RWPE2 (cell line): ENCODE results near the gene CHST11.

Experiments used
- ATAC-seq: fragments of 200-7000 bp; cut with Tn5 transposase; 3 replicates; pipeline ENCODE4 v1.9.1; 2021; ENCODE audit warnings: low read depth
- DNase-seq: peaks from one replicate; pipeline ENCODE4 v3.0.0-alpha.2; 2020; ENCODE audit warnings: low spot score
- H3K27ac ChIP-seq: fragments of 450-650 bp; 2 replicates; pipeline ENCODE4 v1.5.1; 2017; ENCODE audit warnings: mild to moderate bottlenecking; ENCODE audit not compliant: poor library complexity, severe bottlenecking
- H3K27me3 ChIP-seq: fragments of 250-450 bp; sonication (Bioruptor Pico); 2 replicates; pipeline ENCODE4 v1.5.1; 2021; ENCODE audit warnings: mild to moderate bottlenecking, moderate library complexity; ENCODE audit not compliant: insufficient read depth, poor library complexity, severe bottlenecking
- H3K36me3 ChIP-seq: fragments of 250-450 bp; sonication (Bioruptor Pico); 2 replicates; pipeline ENCODE4 v1.5.1; 2020; ENCODE audit warnings: low read depth, mild to moderate bottlenecking, moderate library complexity
- H3K4me1 ChIP-seq: fragments of 250-450 bp; sonication (Bioruptor Pico); 2 replicates; pipeline ENCODE4 v1.5.1; 2021; ENCODE audit warnings: mild to moderate bottlenecking, moderate library complexity; ENCODE audit not compliant: insufficient read depth, poor library complexity, severe bottlenecking
- H3K4me3 ChIP-seq: fragments of 250-450 bp; sonication (Bioruptor Pico); 2 replicates; pipeline ENCODE4 v1.5.1; 2021; ENCODE audit warnings: mild to moderate bottlenecking, moderate library complexity; ENCODE audit not compliant: severe bottlenecking
- H3K9me3 ChIP-seq: fragments of 250-450 bp; sonication (Bioruptor Pico); 2 replicates; pipeline ENCODE4 v1.5.1; 2021; ENCODE audit warnings: mild to moderate bottlenecking, moderate library complexity; ENCODE audit not compliant: severe bottlenecking
- CTCF ChIP-seq: fragments of 450-650 bp; IDR thresholded peaks from one replicate; pipeline ENCODE4 v1.5.1; 2017; ENCODE audit warnings: mild to moderate bottlenecking, moderate library complexity; ENCODE audit not compliant: poor library complexity, severe bottlenecking

Gene CHST11

GRCh38 chr12:104652358-104652757 lies 195.6 kb downstream of the CHST11 start:
- Histone ChIP-seq H3K4me1 (no peaks in the 10 kb centered on the region), H3K27me3 (no peaks in the 10 kb centered on the region), H3K36me3 (no peaks in the 10 kb centered on the region), H3K9me3 (no peaks in the 10 kb centered on the region), H3K4me3 (no peak overlapping the region), H3K27ac (no peak overlapping the region)
- DNase-seq = no peak
- ATAC-seq = no peak
- TF ChIP-seq CTCF = no peak

- no peaks in the 10 kb centered on the region for H3K36me3 ChIP-seq
- no peaks in the 10 kb centered on the region for H3K27me3 ChIP-seq
- no peaks in the 10 kb centered on the region for H3K9me3 ChIP-seq
- ATAC-seq (no peak), DNase-seq (no peak)
- no peak overlapping the region for H3K27ac ChIP-seq
- no peak for TF ChIP-seq CTCF
- no peak overlapping the region for H3K4me3 ChIP-seq
- no peaks in the 10 kb centered on the region for H3K4me1 ChIP-seq
These were observed 196.2 kb downstream of the CHST11 start for GRCh38 chr12:104652910-104653309.

- Histone ChIP-seq H3K27ac (no peak overlapping the region), H3K27me3 (no peaks in the 10 kb centered on the region), H3K9me3 (no peaks in the 10 kb centered on the region), H3K4me1 (no peaks in the 10 kb centered on the region), H3K36me3 (no peaks in the 10 kb centered on the region), H3K4me3 (no peak overlapping the region)
- no peak for DNase-seq
- ATAC-seq = no peak
- peak; percentile 31 for TF ChIP-seq CTCF
These were observed 197.2 kb downstream of the CHST11 start for GRCh38 chr12:104653730-104654664.

- Histone ChIP-seq H3K27me3 (no peaks in the 10 kb centered on the region), H3K36me3 (no peaks in the 10 kb centered on the region), H3K27ac (no peak overlapping the region), H3K4me3 (no peak overlapping the region), H3K4me1 (no peaks in the 10 kb centered on the region), H3K9me3 (no peaks in the 10 kb centered on the region)
- no peak for ATAC-seq
- DNase-seq = no peak
- no peak for TF ChIP-seq CTCF
These were observed 198.2 kb downstream of the CHST11 start for GRCh38 chr12:104654665-104655609.
